Measurements from ENCODE around the gene DCHS1. TPM values are rescaled to one million over a fixed set of nuclear protein-coding genes. Genes with fewer than 3 reads are reported as not detected.

The DCHS1 gene
- total and polyA plus RNA-seq, 4 donors, result 0.68 to 8.9 (median 5.8) TPM

GRCh38 chr11:6620636-6621035 lies 35.0 kb downstream of the DCHS1 start:
- no peak overlapping the region for H3K9ac ChIP-seq (ENCODE audit: low read depth in 1 of 2, low read length in 2 of 2)
- 83% methylated on average over 1 of the region's 1 CpG for WGBS

More at GRCh38 chr11:6620636-6621035, 35.0 kb downstream of the DCHS1 start:
- Histone ChIP-seq H3K27me3 (ENCODE audit: control insufficient read depth in 4 of 4, insufficient read depth in 4 of 4, low read length in 3 of 4) (no peaks in the 10 kb centered on the region), H3K27ac (ENCODE audit: low read depth in 1 of 2, low read length in 2 of 2) (no peak overlapping the region), H3K36me3 (ENCODE audit: control insufficient read depth in 4 of 4, insufficient read depth in 3 of 4, low read depth in 1 of 4, low read length in 3 of 4) (peaks cover 0 to 4% (median under 1%) of the 10 kb centered on the region in 4 donors), H3K4me1 (ENCODE audit: control insufficient read depth in 4 of 4, insufficient read depth in 4 of 4, low read length in 3 of 4) (peaks cover 0 to 24% (median 12%) of the 10 kb centered on the region in 4 donors), H3K4me3 (ENCODE audit: low read depth in 1 of 3, low read length in 3 of 3) (no peak overlapping the region), H3K9me3 (ENCODE audit: control insufficient read depth in 4 of 4, low read length in 3 of 4) (no peaks in the 10 kb centered on the region)
- TF ChIP-seq NR2F2 (IDR thresholded peaks at IDR 0.05), result no peak
- no peak for TF ChIP-seq TAF1 (conservative IDR thresholded peaks at IDR 0.05)
- no peak for TF ChIP-seq CTCF (IDR thresholded peaks at IDR 0.05; ENCODE audit: low read depth, low read length, missing input control)
- no peak for TF ChIP-seq RAD21 (IDR thresholded peaks at IDR 0.05)
- no peak for TF ChIP-seq RXRA (IDR thresholded peaks at IDR 0.05)
- no peak for TF ChIP-seq GABPA (IDR thresholded peaks at IDR 0.05 in 1 of 2, conservative IDR thresholded peaks at IDR 0.05 in 1 of 2)
- TF ChIP-seq YY1 (IDR thresholded peaks at IDR 0.05), result no peak
- TF ChIP-seq REST (IDR thresholded peaks at IDR 0.05), result no peak
- TF ChIP-seq JUND (IDR thresholded peaks at IDR 0.05), result no peak
- no peak for TF ChIP-seq EGR1 (IDR thresholded peaks at IDR 0.05; ENCODE audit: low read depth in 2 of 2)
- no peak for TF ChIP-seq ZBTB33 (IDR thresholded peaks at IDR 0.05)
- TF ChIP-seq SP1 (IDR thresholded peaks at IDR 0.05), result no peak
- TF ChIP-seq FOXA2 (IDR thresholded peaks at IDR 0.05), result no peak
- no peak for TF ChIP-seq ATF3 (IDR thresholded peaks at IDR 0.05)
- no peak for TF ChIP-seq FOXA1 (IDR thresholded peaks at IDR 0.05)
- TF ChIP-seq HNF4G (IDR thresholded peaks at IDR 0.05), result no peak
- TF ChIP-seq MAX (IDR thresholded peaks at IDR 0.05), result no peak
- no peak for DNase-seq (ENCODE audit: low spot score)
